GM19468 (cell line): ENCODE measurements around the gene SCAPER.

Source experiments
- ATAC-seq: cut with Tn5 transposase; IDR thresholded peaks from one replicate; pipeline ENCODE4 v1.9.1; 2021; ENCODE audit warnings: mild to moderate bottlenecking, moderate library complexity, moderate number of reproducible peaks; ENCODE audit not compliant: unreplicated experiment; ENCODE audit errors: extremely low read depth

Gene SCAPER

GRCh38 chr15:76684002-76684401, 221.1 kb downstream of the SCAPER start:
- no peak for ATAC-seq

GRCh38 chr15:76682833-76683232, 222.3 kb downstream of the SCAPER start:
- ATAC-seq = no peak

- no peak for ATAC-seq
Measured at GRCh38 chr15:76682259-76682658, 222.9 kb downstream of the SCAPER start.

GRCh38 chr15:76678766-76679165, 226.4 kb downstream of the SCAPER start:
- no peak for ATAC-seq

- no peak for ATAC-seq
Measured at GRCh38 chr15:76674883-76675282, 230.3 kb downstream of the SCAPER start.

- no peak for ATAC-seq
Measured at GRCh38 chr15:76669521-76670207, 235.5 kb downstream of the SCAPER start.

GRCh38 chr15:76668900-76669299, 236.2 kb downstream of the SCAPER start:
- ATAC-seq = no peak

- ATAC-seq = no peak
Measured at GRCh38 chr15:76667943-76668715, 237.0 kb downstream of the SCAPER start.

GRCh38 chr15:76664895-76665294, 240.2 kb downstream of the SCAPER start:
- ATAC-seq = no peak

GRCh38 chr15:76664411-76664810, 240.7 kb downstream of the SCAPER start:
- ATAC-seq = no peak

GRCh38 chr15:76663529-76663928, 241.6 kb downstream of the SCAPER start:
- no peak for ATAC-seq

GRCh38 chr15:76648732-76649444, 256.3 kb downstream of the SCAPER start:
- no peak for ATAC-seq

GRCh38 chr15:76647612-76648011, 257.5 kb downstream of the SCAPER start:
- ATAC-seq = no peak

- ATAC-seq = no peak
Measured at GRCh38 chr15:76644646-76645045, 260.5 kb downstream of the SCAPER start.

- no peak for ATAC-seq
Measured at GRCh38 chr15:76642671-76643070, 262.5 kb downstream of the SCAPER start.

- no peak for ATAC-seq
Measured at GRCh38 chr15:76637166-76637565, 268.0 kb downstream of the SCAPER start.

GRCh38 chr15:76636059-76636458, 269.1 kb downstream of the SCAPER start:
- no peak for ATAC-seq

- ATAC-seq = no peak
Measured at GRCh38 chr15:76626611-76627010, 278.5 kb downstream of the SCAPER start.

- ATAC-seq = no peak
Measured at GRCh38 chr15:76625267-76625666, 279.9 kb downstream of the SCAPER start.

- ATAC-seq = no peak
Measured at GRCh38 chr15:76614725-76615124, 290.4 kb downstream of the SCAPER start.
